T-helper 1 cell treated with Interleukin-12 subunit alpha and Interleukin-12 subunit beta and Interleukin-4 antibody, amounts not matched to agents 30 ng/mL and 1 ng/mL, for 36 hours (primary cell): Measurements from ENCODE around the gene DEGS1. TPM values are rescaled to one million over a fixed set of nuclear protein-coding genes. Genes with fewer than 3 reads are reported as not detected.
"Not testable (repeated sequence)": the region's sequence is repeated elsewhere in the genome, so short reads cannot be mapped to it uniquely, and the experiment has no call there.

Experiments
- intact Hi-C: fragments of 100-400 bp; cut with micrococcal nuclease; formaldehyde crosslinking; loops from one replicate; pipeline ENCODE4 v1.15.1; 2024
- total RNA-seq: library from RNA; stranded (reverse); gene quantifications from 2 replicates; pipeline ENCODE4 v1.2.3, GENCODE V29; 2022

Gene DEGS1
- total RNA-seq, 1 donor from 2014 or later = 93.5 TPM

- intact Hi-C loops = loop anchor here (5.0 kb wide), 3 partner anchors 66 to 1881 kb away; partner anchors contain the start of gene H3-3A
Measured at GRCh38 chr1:224180783-224181452, 2.1 kb upstream of the DEGS1 start.

DNA sequence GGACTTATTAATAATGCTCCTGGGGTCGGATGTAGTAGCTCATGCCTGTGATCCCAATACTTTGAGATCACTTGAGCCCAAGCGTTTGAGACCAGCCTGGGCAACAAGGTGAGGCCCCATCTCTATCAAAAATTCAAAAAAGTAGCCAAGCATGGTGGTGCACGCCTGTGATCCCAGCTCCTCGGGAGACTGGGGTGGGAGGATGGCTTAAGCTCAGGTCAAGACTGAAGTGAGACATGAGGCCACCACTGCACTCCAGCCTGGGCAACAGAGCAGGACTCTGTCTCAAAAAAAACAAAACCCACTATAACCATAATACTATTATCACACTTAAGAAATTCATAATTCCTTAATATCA lies 1.6 kb upstream of the DEGS1 start:
- intact Hi-C loops = loop anchor here (5.0 kb wide), 3 partner anchors 66 to 1881 kb away; partner anchors contain the start of gene H3-3A

DNA sequence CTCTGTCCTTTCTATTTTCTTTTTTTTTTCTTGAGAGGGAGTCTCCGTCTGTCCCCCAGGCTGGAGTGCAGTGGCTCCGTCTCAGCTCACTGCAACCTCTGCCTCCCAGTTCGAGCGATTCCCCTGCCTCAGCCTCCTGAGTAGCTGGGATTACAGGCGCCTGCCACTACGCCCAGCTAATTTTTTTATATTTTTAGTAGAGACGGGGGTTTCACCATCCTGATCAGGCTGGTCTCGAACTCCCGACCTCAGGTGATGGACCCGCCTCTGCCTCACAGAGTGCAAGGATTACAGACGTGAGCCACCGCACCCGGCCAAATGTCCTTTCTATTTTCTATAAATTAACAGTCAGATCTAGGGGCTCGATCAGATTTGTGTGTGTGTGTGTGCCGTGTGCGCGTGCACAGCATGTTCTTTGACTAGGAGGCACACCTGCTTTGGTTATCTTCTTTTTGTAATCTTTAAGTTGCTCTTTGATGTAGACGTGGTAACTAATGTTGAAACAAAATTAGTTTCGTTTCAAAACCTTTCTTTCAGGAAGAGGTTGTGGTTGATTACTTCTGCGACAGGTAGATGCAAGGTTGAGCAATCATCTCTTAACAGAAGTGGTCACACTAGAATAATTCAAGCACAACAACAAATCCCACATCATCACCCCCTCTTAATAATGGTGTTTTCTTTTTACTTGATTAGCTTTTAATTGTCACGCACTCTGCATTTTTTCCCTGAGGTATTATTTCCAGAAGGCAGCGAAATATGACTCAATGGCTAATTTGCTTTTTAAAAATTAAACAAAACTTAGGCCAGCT lies 779 bp upstream of the DEGS1 start:
- intact Hi-C loops = loop anchor here (1.0 to 5.0 kb wide), 16 partner anchors 10 to 1880 kb away; partner anchors contain the start of genes AIDA, BROX, CNIH4 and FBXO28

DNA sequence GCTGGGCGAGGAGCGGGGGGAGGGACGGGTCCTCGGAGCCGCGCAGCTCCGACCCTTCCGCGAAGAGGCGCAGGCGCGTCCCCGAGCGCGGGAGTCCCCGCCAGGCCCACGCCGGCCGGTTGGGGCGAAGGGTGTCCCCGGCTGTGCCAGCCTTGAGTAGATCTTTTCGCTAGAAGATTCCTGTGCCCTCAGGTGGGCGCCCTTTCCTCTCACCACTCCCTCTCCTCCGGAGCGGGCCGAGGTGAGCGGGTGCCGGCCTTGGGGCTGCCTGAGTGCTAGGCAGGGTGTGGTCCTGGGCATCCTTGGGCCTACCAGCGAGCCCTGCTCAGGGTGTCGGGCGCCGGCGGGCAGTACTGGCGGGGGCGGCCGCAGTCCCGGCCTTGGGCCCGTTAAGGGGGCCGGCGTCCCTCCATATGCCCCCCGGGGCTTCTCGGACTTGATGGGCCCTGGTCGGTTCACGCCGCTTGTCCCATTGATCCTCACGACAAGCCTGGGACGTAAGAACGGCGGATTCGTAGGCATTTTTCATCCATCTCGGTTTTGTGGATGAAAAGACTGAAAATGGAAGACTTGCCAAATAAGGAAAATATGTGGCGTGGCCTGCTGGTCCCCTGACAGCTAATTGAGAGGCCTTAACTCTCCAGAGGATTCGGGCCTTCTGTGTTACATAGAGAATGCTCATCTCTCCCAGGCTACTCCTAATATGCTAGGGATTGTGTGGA lies 712 bp downstream of the DEGS1 start:
- intact Hi-C loops = loop anchor here (2.0 to 5.0 kb wide), 6 partner anchors 31 to 1879 kb away; partner anchors contain the start of genes AIDA, BROX and H3-3A

GRCh38 chr1:224185208-224185607 lies 2.2 kb downstream of the DEGS1 start:
- intact Hi-C loops = no loop called here

- intact Hi-C loops = no loop called here
Measured at GRCh38 chr1:224188286-224188685, 5.2 kb downstream of the DEGS1 start.

GRCh38 chr1:224189561-224189960 lies 6.5 kb downstream of the DEGS1 start:
- intact Hi-C loops = no loop called here

DNA sequence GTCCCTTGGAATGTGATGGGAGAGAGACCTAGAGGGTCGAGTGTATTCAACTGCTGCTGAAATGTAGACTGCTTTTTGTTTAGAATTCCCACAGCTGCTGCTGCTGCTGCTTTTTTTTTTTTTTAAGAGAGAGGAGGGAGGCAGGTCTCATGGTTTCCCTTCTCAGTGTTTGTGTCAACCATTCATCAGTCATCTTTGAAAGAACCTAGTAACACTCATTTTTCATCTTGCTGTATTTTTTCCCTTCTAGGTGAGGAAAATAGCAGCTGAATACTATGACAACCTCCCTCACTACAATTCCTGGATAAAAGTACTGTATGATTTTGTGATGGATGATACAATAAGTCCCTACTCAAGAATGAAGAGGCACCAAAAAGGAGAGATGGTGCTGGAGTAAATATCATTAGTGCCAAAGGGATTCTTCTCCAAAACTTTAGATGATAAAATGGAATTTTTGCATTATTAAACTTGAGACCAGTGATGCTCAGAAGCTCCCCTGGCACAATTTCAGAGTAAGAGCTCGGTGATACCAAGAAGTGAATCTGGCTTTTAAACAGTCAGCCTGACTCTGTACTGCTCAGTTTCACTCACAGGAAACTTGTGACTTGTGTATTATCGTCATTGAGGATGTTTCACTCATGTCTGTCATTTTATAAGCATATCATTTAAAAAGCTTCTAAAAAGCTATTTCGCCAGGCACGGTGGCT lies 9.2 kb downstream of the DEGS1 start:
- intact Hi-C loops = loop anchor here (1.0 kb wide), 1 partner anchor 10 kb away; no protein-coding TSS in a partner anchor

- intact Hi-C loops = no loop called here
Measured at GRCh38 chr1:224193319-224193966, 10.4 kb downstream of the DEGS1 start.

GRCh38 chr1:224196813-224197600 lies 14.0 kb downstream of the DEGS1 start:
- intact Hi-C loops = no loop called here

GRCh38 chr1:224198572-224198971 lies 15.5 kb downstream of the DEGS1 start:
- intact Hi-C loops = no loop called here

DNA sequence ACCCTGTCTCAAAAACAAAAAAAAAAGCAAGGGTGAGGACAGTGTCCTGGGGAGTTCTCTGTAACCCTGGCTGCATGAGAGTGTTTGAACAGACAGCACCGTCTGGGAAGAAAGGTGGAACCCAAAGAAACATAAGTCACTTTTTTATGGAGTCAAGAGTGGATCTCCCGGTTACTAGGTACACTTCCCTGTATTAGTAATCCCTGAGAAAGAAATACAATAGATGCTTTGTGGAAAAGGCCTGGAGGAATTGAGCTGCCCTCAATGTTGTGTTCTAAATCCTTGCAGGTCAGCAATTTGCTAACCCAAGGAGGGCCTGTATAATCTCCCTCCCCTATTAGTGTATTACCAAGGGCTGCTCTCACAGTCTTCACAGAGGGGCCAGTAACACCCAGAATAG lies 16.6 kb downstream of the DEGS1 start:
- intact Hi-C loops = no loop called here

GRCh38 chr1:224201383-224201782 lies 18.3 kb downstream of the DEGS1 start:
- intact Hi-C loops = no loop called here

DNA sequence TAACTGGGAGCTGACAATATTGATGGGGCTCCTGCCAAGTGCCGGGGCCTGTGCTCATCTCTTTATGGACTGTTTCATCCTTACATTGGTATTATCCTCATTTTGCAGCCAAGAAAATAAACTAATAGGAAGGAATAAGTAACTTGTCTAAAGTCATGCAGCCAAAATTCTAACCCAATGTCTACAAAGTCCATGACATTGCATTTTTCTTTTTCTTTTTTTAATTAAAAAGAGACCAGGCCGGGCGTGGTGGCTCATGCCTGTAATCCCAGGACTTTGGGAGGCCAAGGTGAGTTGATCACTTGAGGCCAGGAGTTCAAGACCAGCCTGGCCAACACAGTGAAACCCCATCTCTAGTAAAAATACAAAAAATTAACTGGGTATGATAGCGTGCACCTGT lies 18.8 kb downstream of the DEGS1 start:
- intact Hi-C loops = no loop called here

GRCh38 chr1:224203243-224204016 lies 20.4 kb downstream of the DEGS1 start:
- intact Hi-C loops = no loop called here

DNA sequence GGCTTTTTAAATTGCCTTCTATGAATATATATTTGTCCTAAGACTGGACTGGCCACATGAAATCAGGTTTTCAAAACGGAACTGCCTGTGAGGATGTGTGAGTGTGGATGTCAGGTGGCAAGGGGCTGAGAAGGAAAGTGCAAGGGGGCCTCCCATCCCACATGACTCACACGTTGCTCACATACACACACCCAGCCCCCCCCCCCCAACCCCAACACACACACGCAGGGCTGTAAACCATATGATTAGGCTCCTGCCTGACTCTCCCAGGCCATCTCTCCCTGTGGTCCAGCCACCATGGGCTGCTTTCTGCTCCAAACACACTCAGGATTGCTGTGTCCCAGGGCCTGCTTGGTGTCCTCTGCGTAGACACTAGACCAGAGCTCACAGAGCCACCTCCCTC lies 22.4 kb downstream of the DEGS1 start:
- intact Hi-C loops = no loop called here

DNA sequence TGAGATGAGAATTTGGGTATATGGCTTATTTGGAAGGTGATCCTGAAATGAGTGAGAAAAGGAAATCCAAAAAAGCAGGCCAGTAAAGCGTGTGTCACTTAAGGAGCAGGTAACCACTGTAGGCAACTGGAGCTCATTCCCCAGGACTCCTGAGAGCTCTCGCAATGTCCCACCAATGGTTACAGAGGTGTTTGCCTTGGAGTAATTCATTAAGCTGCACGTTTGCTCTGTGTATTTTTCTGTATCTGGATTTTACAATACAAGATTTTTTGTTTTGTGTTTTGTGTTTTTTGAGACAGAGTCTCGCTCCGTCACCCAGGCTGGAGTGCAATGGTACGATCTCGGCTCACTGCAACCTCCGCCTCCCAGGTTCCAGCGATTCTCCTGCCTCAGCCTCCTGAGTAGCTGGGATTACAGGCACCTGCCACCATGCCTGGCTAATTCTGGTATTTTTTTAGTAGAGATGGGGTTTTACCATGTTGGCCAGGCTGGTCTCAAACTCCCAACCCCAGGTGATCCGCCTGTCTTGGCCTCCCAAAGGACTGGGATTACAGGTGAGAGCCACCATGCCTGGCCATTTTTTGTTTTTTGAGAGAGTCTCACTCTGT lies 23.0 kb downstream of the DEGS1 start:
- intact Hi-C loops = not testable (repeated sequence)

DNA sequence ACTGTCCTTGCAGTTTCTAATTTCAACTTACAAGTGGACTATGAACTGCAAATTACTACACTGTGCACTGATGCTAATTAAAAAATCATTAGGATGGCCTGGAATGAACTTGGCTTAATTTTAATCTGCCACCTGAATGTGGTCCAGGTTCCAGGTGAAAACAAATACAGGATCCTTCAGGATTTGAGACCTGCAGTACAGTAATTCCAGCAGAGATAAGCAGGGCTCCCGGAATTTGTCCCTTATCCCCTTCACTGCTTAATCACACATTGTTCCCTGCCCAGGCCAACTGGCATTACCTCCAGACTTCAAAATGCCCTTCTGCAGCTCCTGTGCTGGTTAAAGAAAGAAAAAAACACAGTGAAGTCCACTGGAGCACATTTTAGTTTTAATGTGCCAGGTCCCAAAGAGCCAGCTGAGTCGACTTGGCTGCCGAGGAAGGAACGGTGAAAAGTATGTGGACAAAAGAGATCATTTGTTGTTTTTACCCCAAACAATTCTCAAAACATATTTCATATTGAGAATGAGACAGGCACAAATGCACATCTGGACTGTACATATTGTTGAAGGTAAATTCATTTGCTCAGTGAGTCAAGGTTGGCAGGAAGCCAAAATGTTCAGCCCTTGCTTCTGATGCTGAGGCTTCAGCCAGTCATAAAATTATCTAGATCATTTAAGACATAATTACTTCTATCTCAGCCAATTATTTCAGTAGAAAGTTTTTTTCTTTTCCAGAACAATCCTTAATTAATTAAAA lies 28.3 kb downstream of the DEGS1 start:
- intact Hi-C loops = no loop called here
